Stimulated activated CD8-positive, alpha-beta memory T cell treated with anti-CD3 and anti-CD28 coated beads, Interleukin-12 subunit alpha, Interleukin-12 subunit beta, amount 100 ng/mL, for 4 hours (primary cell): ENCODE results near the gene LRRC59.

Source experiments
- DNase-seq: peaks from one replicate; pipeline ENCODE4 v3.0.0-alpha.2; 2020; ENCODE audit warnings: low read depth

LRRC59 gene

GRCh38 chr17:50386510-50386909 lies 10.8 kb downstream of the LRRC59 start:
- no peak for DNase-seq

- no peak for DNase-seq
Measured at GRCh38 chr17:50382931-50383330, 14.4 kb downstream of the LRRC59 start.

- no peak for DNase-seq
Measured at GRCh38 chr17:50381920-50382319, 15.4 kb downstream of the LRRC59 start.

- DNase-seq, result no peak
Measured at GRCh38 chr17:50381260-50381815, 16.0 kb downstream of the LRRC59 start.

- DNase-seq, result no peak
Measured at GRCh38 chr17:50380369-50381259, 16.7 kb downstream of the LRRC59 start.

- DNase-seq, result no peak
Measured at GRCh38 chr17:50379351-50380132, 17.8 kb downstream of the LRRC59 start.

DNA sequence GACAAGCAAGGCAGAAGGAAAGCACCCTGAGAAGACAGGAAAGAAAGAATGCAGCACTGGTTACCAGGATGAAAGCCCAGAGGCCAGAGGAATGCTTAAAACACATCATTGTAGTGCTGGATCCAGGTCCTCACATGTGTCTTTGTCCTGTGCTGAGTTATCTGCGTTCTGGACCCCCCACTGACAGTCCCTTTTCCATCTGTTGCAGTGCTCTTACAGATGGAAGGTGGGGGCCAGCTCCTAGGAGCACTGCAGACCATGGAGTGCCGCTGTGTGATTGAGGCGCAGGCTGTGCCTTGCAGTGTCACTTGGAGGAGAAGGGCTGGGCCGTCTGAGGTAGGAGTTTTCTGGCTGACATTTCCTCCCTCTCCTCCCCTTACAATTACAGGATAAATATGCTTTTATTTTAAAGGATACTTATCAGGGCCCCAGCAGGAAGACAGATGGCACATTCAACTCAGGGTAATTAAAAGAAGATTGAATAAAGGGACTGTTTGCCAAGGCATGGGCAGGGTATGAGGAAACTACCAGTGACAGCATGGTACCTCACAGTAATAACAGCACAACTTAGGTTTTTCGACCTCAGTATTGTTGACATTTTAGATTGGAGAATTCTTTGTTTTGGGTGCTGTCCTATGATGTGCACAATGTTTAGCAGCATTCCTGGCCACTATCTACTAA lies 21.3 kb downstream of the LRRC59 start:
- DNase-seq, result no peak

DNA sequence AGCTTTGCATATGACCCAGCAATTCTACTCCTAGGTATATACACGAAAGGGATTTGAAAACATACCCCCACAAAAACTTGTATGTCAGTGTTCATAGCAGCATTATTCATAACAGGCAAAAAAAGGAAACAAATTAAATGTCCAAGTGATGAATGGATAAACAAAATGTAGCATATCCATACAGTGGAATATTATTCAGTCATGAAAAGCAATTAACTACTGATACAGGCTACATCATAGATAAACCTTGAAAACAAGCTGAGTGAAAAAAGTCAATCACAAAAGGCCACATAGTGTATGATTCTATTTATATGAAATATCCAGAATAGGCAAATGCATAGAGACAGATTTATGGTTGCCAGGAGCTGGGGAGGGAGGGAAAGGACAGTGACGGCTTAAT lies 23.6 kb downstream of the LRRC59 start:
- DNase-seq, result no peak

DNA sequence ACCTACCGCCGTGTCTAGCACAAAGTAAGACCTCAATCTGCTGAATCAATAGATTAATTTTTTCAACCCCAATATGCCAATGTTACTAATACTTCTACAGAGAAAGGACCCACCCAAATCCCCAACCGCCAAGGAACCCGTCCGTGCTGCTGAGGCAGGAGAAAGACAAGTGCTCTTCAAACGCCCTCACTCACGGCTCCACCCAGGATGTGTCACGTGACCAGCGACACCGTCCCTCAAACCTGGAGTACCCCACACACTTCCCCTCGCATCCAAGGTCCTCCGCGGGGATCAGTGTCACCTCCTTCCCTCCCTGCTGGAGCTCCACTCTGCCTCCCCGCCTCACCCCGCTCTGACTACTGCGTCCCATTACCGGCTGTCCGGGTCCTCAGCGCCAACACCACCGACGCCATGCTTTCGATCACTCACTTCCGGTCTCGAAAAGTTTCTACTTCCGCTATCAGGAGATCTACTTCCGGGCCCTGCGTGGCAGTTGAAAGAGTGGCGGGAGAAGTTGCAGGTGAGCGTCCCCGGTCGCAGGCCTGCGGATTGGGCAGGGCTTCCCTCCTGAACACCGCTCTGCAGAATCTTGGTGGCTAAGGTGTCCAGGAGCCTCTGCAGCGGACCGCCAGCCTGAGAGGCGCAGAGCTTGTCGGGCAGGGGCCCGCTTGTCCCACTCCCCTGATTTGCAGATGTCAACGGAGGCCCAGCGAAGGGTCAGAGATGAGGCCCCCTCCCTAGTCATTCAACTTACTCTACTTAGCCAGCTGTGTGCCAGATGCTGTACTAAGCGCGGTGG lies 24.4 kb downstream of the LRRC59 start, which contains the start of the genes EME1 and MRPL27:
TSS of gene EME1 (plus strand) at position 472 of the 799 bp plus-strand sequence. CDS start 1,980 bp downstream, outside the sequence.
TSS of gene MRPL27 (minus strand) at position 427 of the 799 bp plus-strand sequence. CDS start at position 413, 14 bp downstream.
- peak; percentile 74 for DNase-seq

DNA sequence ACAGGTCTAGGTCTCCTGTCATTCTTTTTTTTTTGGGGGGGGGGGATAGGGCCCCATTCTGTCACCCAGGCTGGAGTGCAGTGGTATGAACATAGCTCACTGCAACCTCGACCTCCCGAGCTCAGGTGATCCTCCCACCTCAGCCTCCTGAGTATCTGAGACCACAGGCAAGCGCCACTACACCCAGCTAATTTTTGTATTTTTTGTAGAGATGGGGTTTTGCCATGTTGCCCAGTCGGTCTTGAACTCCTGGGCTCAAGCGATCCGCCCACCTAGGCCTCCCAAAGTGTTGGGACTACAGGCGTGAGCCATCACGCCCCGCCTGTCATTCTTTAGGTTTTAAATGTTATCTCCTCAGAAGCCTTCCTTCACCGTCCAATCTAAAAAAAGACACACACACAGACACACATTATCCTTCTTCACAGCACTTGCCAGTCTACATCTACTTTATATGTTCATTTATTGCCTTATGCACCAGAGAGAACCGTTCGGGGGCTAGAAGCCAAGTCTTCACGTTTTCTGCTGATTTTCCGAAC lies 25.0 kb downstream of the LRRC59 start:
- no peak for DNase-seq

GRCh38 chr17:50371526-50371925 lies 25.8 kb downstream of the LRRC59 start:
- no peak for DNase-seq

DNA sequence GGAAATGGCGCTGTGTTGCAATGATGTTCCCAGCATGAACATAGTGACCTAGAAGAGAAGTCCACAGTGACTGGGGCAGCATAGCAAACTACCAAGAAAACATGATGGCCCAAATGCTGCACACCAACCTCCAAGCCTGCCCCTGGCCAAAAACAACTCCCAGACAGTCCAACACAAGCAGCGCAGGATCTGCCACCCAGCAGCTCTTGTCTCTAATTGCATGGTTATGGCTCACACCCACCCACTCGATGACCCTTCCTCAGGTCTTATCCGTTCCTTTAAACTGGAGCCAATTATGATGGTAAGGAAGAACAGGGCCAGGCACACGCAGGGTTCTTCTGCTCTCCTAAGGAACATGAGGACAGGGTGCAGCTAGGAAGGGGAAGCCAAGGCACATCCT lies 27.3 kb downstream of the LRRC59 start:
- DNase-seq, result no peak

- no peak for DNase-seq
Measured at GRCh38 chr17:50367401-50367800, 29.9 kb downstream of the LRRC59 start.

DNA sequence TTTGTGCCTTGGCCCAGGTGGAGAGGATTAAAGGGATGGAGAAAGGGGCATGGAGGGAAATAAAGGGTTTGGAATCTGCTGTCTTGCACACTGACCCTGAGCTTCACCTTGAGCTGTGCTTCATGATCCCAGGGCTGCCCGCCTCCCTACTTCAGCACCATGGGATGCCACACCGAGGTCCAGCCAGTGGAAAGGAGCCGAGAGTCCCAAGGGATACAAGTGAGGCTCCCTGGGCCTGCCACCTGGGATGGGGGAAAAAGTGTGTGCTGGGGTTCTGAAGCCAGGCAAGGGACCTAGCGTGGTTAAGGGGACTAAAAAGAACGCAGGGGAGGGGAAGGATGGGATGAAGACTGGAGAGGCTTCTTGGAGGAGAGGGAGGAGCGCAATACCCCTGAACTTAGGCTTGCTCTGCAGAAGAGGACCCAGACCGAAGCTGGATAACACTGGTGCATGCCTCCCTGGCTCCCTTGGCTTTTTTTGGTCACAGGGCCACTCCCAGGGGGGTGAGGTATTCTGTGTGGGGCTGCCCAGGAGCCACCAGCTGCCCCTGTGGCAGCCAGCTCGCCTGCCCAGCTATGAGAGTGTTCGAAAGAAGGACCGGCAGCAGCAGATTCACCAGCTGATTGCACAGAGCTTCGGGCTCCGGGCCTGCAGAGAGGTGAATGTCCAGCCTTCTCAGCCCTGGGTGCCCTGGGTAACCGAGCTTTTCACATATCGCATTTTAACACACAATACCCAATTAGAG lies 31.5 kb downstream of the LRRC59 start:
- DNase-seq, result no peak

- no peak for DNase-seq
Measured at GRCh38 chr17:50365165-50365564, 32.2 kb downstream of the LRRC59 start.

DNA sequence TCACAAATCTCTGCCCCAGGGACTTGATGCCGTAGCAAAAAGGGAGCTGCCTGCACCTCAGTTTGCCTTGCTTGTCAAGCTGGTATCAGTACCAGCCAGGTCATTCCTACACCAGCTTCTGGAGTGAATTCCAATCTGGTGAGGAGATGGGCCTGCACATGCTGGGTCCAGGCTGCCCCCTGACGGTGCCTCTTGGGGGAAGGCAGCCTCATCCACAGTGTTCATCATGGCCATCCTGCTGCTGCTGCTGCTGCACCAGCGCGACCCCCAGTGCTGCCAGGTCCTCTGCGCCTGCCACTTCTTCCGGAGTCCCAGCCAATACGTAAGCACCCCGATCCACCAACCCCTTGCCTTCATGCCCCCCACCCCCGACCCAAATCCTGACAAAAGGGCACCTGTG lies 32.6 kb downstream of the LRRC59 start:
- DNase-seq, result no peak

DNA sequence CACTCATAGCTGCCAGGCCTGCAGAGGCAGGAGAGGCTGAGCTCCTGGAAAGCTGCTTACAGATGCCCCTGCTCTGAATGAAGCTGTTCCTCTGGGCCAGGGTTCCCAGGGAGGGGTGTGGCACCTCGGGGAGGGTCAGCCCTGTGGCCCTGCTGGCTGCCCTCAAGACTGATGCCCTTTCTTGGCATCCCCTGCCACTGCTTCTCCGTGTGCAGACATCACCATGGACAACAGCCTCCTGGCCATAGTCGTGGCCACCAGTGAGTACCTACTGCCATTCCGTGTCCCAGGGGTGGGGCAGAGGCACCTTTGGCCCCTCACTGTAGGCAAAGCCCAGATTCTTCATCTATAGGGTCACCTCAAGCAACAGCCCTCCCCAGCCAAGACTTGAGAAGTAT lies 33.3 kb downstream of the LRRC59 start:
- DNase-seq, result no peak

DNA sequence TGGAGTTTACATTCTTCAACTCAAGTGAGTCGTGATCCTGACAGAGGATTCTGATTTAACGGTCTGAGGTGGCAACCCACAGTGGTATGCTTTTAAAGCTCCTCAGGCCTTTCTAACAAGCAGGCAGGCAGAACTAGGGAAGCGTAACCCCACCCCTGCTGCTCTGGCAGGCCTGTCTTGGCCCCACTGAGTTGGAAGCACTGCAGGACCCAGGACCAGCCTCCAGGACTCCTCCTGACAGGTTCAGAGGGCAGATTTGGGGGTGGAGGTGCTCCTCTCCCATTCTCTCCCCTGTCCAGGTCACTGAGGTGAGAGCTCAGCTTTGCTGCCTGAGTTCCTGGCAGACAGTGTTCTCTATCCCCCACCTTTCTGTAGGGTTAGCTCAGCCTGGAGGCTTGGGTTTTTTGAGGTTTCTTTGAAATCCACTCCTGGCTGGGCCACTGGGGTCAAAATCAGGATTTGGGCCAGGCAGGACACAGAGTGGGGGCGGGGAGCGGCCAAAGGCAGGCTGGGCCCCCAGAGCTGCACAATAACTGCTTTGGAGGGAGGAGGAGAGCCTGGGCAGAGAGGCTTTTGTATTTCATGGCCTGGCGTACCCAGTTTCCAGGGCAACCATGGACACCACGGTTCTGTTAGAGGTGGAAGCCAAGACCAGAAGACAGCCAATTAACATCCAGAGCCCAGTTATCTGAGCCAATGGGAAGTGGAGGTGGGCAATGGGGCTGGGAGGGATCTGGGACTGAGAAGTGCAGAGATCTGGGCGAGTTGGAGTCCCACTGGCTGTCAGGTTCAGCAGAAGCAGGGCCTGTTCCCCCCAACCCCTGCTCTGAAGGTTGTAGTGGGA lies 33.9 kb downstream of the LRRC59 start:
- no peak for DNase-seq

DNA sequence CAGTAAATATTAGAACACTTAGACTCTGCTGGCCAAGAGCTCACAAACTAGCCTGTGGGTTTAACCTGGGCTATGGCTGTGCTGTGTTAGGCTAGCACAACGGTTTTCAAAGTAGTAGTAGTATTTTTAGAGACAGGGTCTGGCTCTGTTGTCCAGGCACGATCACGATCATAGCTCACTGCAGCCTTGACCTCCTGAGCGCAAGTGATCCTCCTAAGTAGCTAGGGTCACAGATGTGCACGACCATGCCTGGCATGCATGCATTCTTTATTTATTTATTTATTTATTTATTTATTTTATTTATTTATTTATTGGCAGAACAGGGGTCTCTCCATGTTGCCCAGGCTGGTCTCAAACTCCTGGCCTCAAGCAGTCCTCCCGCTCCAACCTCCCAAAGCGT lies 34.7 kb downstream of the LRRC59 start:
- DNase-seq, result no peak
